ENCODE results near the gene CADPS. TPM values are rescaled to one million over a fixed set of nuclear protein-coding genes. Genes with fewer than 3 reads are reported as not detected.

Gene CADPS
- polyA plus RNA-seq, 2 of the 4 experiments (the other 2 are of a cell fraction) = not detected

GRCh38 chr3:62361261-62361660 is 514.0 kb downstream of the CADPS start:
- ChIA-PET POLR2A (no interaction called here), CTCF (interaction anchor here (0.6 kb wide), 1 partner anchor 82 kb away, joined by 3 read pairs; no protein-coding TSS in a partner anchor)
- DNase-seq (ENCODE audit: low read depth in 1 of 2, low spot score in 1 of 2) (no peak), ATAC-seq (no peak), FAIRE-seq (no peak)
- no peak overlapping the region for H3K4me3 ChIP-seq
- WGBS (ENCODE audit: missing lambda C conversion rate) = 71% methylated on average over 3 of the region's 3 CpGs
- H3K4me2 ChIP-seq = no peak overlapping the region
- H3K4me1 ChIP-seq = no peaks in the 10 kb centered on the region
- H3K27ac ChIP-seq = no peak overlapping the region
- H3K9me3 ChIP-seq = no peaks in the 10 kb centered on the region
- TF ChIP-seq NFE2L2 (conservative IDR thresholded peaks at IDR 0.05; ENCODE audit: low read length) (no peak), ZFP36 (IDR thresholded peaks at IDR 0.05; ENCODE audit: borderline replicate concordance, partially characterized antibody) (no peak), KDM5A (IDR thresholded peaks at IDR 0.05) (no peak)
- TF ChIP-seq, protein P1, sequence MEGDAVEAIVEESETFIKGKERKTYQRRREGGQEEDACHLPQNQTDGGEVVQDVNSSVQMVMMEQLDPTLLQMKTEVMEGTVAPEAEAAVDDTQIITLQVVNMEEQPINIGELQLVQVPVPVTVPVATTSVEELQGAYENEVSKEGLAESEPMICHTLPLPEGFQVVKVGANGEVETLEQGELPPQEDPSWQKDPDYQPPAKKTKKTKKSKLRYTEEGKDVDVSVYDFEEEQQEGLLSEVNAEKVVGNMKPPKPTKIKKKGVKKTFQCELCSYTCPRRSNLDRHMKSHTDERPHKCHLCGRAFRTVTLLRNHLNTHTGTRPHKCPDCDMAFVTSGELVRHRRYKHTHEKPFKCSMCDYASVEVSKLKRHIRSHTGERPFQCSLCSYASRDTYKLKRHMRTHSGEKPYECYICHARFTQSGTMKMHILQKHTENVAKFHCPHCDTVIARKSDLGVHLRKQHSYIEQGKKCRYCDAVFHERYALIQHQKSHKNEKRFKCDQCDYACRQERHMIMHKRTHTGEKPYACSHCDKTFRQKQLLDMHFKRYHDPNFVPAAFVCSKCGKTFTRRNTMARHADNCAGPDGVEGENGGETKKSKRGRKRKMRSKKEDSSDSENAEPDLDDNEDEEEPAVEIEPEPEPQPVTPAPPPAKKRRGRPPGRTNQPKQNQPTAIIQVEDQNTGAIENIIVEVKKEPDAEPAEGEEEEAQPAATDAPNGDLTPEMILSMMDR (IDR thresholded peaks at IDR 0.05) = no peak
- TF ChIP-seq, protein P2, sequence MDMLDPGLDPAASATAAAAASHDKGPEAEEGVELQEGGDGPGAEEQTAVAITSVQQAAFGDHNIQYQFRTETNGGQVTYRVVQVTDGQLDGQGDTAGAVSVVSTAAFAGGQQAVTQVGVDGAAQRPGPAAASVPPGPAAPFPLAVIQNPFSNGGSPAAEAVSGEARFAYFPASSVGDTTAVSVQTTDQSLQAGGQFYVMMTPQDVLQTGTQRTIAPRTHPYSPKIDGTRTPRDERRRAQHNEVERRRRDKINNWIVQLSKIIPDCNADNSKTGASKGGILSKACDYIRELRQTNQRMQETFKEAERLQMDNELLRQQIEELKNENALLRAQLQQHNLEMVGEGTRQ (IDR thresholded peaks at IDR 0.05) = no peak

GRCh38 chr3:62359531-62359930 is 515.7 kb downstream of the CADPS start:
- H3K27ac ChIP-seq = no peak overlapping the region
- CTCF ChIA-PET = no interaction called here
- no peaks in the 10 kb centered on the region for H3K9me3 ChIP-seq
- no peak overlapping the region for H3K4me3 ChIP-seq
- H3K4me2 ChIP-seq = no peak overlapping the region
- FAIRE-seq (no peak), DNase-seq (ENCODE audit: low read depth in 1 of 2, low spot score in 1 of 2) (no peak), ATAC-seq (no peak)
- TF ChIP-seq, protein P3, sequence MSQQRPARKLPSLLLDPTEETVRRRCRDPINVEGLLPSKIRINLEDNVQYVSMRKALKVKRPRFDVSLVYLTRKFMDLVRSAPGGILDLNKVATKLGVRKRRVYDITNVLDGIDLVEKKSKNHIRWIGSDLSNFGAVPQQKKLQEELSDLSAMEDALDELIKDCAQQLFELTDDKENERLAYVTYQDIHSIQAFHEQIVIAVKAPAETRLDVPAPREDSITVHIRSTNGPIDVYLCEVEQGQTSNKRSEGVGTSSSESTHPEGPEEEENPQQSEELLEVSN (IDR thresholded peaks at IDR 0.05; ENCODE audit: borderline replicate concordance, low read depth) = no peak
- no peak for TF ChIP-seq TFCP2L1 (CRISPR knock-in tag; IDR thresholded peaks at IDR 0.05)
- TF ChIP-seq BCL3 (IDR thresholded peaks at IDR 0.05) = no peak
- TF ChIP-seq PBX3 (IDR thresholded peaks at IDR 0.05) = no peak
- no peak for TF ChIP-seq HOXA7 (CRISPR knock-in tag; IDR thresholded peaks at IDR 0.05)
- no peak for TF ChIP-seq ELK1 (IDR thresholded peaks at IDR 0.05; ENCODE audit: low read depth, low read length)
- TF ChIP-seq, protein P4, sequence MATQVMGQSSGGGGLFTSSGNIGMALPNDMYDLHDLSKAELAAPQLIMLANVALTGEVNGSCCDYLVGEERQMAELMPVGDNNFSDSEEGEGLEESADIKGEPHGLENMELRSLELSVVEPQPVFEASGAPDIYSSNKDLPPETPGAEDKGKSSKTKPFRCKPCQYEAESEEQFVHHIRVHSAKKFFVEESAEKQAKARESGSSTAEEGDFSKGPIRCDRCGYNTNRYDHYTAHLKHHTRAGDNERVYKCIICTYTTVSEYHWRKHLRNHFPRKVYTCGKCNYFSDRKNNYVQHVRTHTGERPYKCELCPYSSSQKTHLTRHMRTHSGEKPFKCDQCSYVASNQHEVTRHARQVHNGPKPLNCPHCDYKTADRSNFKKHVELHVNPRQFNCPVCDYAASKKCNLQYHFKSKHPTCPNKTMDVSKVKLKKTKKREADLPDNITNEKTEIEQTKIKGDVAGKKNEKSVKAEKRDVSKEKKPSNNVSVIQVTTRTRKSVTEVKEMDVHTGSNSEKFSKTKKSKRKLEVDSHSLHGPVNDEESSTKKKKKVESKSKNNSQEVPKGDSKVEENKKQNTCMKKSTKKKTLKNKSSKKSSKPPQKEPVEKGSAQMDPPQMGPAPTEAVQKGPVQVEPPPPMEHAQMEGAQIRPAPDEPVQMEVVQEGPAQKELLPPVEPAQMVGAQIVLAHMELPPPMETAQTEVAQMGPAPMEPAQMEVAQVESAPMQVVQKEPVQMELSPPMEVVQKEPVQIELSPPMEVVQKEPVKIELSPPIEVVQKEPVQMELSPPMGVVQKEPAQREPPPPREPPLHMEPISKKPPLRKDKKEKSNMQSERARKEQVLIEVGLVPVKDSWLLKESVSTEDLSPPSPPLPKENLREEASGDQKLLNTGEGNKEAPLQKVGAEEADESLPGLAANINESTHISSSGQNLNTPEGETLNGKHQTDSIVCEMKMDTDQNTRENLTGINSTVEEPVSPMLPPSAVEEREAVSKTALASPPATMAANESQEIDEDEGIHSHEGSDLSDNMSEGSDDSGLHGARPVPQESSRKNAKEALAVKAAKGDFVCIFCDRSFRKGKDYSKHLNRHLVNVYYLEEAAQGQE (IDR thresholded peaks at IDR 0.05) = no peak
- no peak for TF ChIP-seq HOXB5 (CRISPR knock-in tag; IDR thresholded peaks at IDR 0.05)
- no peak for TF ChIP-seq ESRRA (IDR thresholded peaks at IDR 0.05; ENCODE audit: borderline replicate concordance, low read length)
- TF ChIP-seq HOXB13 (CRISPR knock-in tag; IDR thresholded peaks at IDR 0.05; ENCODE audit: low read depth) = no peak
- no peak for TF ChIP-seq NFE2L2 (conservative IDR thresholded peaks at IDR 0.05; ENCODE audit: low read length)
- TF ChIP-seq FOXS1 (CRISPR knock-in tag; IDR thresholded peaks at IDR 0.05) = no peak
- no peak for TF ChIP-seq HDAC2 (IDR thresholded peaks at IDR 0.05)
- no peak for TF ChIP-seq RNF2 (IDR thresholded peaks at IDR 0.05; ENCODE audit: borderline replicate concordance, low read depth)
- no peak for TF ChIP-seq RAD21 (conservative IDR thresholded peaks at IDR 0.05 in 1 of 2, IDR thresholded peaks at IDR 0.05 in 1 of 2)
- no peak for TF ChIP-seq CHD4 (IDR thresholded peaks at IDR 0.05; ENCODE audit: borderline replicate concordance)
- no peak for TF ChIP-seq HMGXB4 (CRISPR knock-in tag; IDR thresholded peaks at IDR 0.05; ENCODE audit: borderline replicate concordance)
- 38% methylated on average over 4 of the region's 4 CpGs for WGBS (ENCODE audit: missing lambda C conversion rate)
- POLR2A ChIA-PET = no interaction called here
- no peaks in the 10 kb centered on the region for H3K4me1 ChIP-seq

Data from A549 (cell line).